Activated T-helper 1 cell treated with anti-CD3 and anti-CD28 coated beads, Interleukin-2, amount 50 U/mL, for 16 hours (primary cell): ENCODE data around the gene NEUROD1.
"Not testable (repeated sequence)": the region's sequence is repeated elsewhere in the genome, so short reads cannot be mapped to it uniquely, and the experiment has no call there.

Experiments used
- DNase-seq, 2 donors: peaks; one replicate each; pipeline ENCODE4 v3.0.0-alpha.2; 2020; ENCODE audit warnings: low read depth in 1 of 2, low spot score in 1 of 2

Gene NEUROD1

GRCh38 chr2:181680055-181680936 is at the start of gene NEUROD1:
TSS of gene NEUROD1 (minus strand) at chr2:181680517. CDS start at chr2:181678860, 1,657 bp downstream.
- DNase-seq = no peak

- no peak for DNase-seq
Observed at GRCh38 chr2:181725476-181725875, 45.2 kb upstream of the NEUROD1 start.

- no peak for DNase-seq
Observed at GRCh38 chr2:181724662-181725061, 44.3 kb upstream of the NEUROD1 start.

GRCh38 chr2:181723731-181724130 is 43.4 kb upstream of the NEUROD1 start:
- DNase-seq = no peak

GRCh38 chr2:181715033-181715630 is 34.8 kb upstream of the NEUROD1 start:
- peak; percentile 32 to 35 for DNase-seq

GRCh38 chr2:181711051-181711450 is 30.7 kb upstream of the NEUROD1 start:
- DNase-seq = not testable (repeated sequence)

GRCh38 chr2:181702519-181702918 is 22.2 kb upstream of the NEUROD1 start:
- DNase-seq = not testable (repeated sequence)

- no peak for DNase-seq
Observed at GRCh38 chr2:181698223-181698622, 17.9 kb upstream of the NEUROD1 start.

- no peak for DNase-seq
Observed at GRCh38 chr2:181697571-181697970, 17.3 kb upstream of the NEUROD1 start.

GRCh38 chr2:181697126-181697525 is 16.8 kb upstream of the NEUROD1 start:
- DNase-seq = no peak

- DNase-seq = no peak
Observed at GRCh38 chr2:181694271-181694670, 14.0 kb upstream of the NEUROD1 start.

GRCh38 chr2:181690860-181691259 is 10.5 kb upstream of the NEUROD1 start:
- DNase-seq = no peak

- DNase-seq = no peak
Observed at GRCh38 chr2:181686576-181687185, 6.4 kb upstream of the NEUROD1 start.

GRCh38 chr2:181685150-181685688 is 4.9 kb upstream of the NEUROD1 start:
- no peak for DNase-seq

GRCh38 chr2:181684454-181685149 is 4.3 kb upstream of the NEUROD1 start:
- no peak for DNase-seq

GRCh38 chr2:181683518-181684453 is 3.5 kb upstream of the NEUROD1 start:
- DNase-seq = no peak

GRCh38 chr2:181682795-181683517 is 2.6 kb upstream of the NEUROD1 start:
- no peak for DNase-seq

GRCh38 chr2:181682026-181682789 is 1.9 kb upstream of the NEUROD1 start:
- no peak for DNase-seq
